Stimulated activated CD4-positive, alpha-beta T cell treated with anti-CD3 and anti-CD28 coated beads, Interleukin-15, amount 100 ng/mL, for 24 hours (primary cell): ENCODE results near the gene PPP2R3C.
"Not testable (repeated sequence)": the region's sequence is repeated elsewhere in the genome, so short reads cannot be mapped to it uniquely, and the experiment has no call there.

Experiments used
- DNase-seq: peaks from one replicate; pipeline ENCODE4 v3.0.0-alpha.2; 2020

PPP2R3C gene

DNA sequence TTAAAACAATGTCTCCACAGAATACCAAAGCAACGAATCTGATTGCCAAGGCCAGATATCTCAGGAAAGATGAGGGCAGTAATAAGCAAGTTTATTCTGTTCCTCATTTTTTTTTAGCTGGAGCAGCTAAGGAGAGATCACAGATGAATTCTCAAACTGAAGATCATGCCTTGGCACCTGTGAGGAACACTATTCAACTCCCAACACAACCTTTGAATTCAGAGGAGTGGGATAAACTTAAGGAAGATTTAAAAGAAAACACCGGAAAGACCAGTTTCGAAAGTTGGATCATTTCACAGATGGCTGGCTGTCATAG, 1.6 kb upstream of the PPP2R3C start:
- DNase-seq = no peak

DNA sequence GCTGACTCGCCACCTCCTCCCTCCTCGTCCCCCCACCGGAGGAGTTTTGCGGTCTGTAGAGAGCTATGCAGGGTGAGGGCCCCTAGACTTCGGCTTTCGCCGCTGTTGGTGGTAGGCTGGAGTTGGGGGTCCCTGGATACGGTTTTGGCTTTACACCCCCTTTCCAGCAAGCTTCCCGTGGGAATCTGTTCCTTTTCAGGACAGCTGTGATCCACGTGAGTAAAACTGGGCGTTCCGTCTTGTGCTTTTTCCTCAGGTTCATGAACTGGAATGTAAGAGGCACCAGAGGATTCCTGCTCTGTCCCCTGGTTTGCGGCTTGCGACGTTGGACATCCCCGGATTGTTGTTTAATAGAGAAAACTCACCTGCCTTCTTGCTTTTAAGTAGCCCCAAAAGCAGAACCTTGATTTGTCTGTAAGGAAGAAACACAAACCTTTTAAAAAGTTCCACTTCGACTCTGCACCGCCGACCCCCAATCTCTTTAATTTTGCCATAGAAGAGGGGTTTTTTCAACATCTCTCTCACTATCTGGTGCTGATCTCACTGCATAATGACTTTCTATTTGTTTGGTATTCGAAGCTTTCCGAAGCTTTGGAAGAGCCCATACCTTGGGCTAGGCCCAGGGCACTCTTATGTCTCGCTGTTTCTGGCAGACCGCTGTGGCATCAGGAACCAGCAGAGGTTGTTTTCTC, 1.1 kb upstream of the PPP2R3C start:
- peak; percentile 22 for DNase-seq

GRCh38 chr14:35121026-35121886, 534 bp downstream of the PPP2R3C start:
- peak; percentile 17 for DNase-seq

- DNase-seq = no peak
Observed at GRCh38 chr14:35117112-35117511, 4.7 kb downstream of the PPP2R3C start.

DNA sequence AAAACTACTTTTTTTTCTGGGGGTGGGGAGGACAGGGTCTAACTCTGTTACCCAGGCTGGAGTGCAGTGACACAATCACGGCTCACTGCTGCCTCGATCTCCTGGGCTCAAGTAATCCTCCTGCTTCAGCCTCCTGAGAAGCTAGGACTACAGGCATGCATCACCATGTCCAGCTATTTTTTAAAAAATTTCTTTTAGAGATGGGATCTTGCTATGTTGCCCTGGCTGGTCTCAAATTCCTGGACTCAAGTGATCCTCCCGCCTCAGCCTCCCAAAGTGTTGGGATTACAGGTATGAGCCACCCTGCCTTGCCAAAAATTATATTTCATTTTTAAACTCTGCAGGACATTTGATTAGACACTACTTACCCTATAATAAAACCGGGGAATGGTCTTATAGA, 5.5 kb downstream of the PPP2R3C start:
- DNase-seq = no peak

GRCh38 chr14:35114036-35114435, 7.8 kb downstream of the PPP2R3C start:
- DNase-seq = no peak

- DNase-seq = no peak
Observed at GRCh38 chr14:35113308-35113950, 8.4 kb downstream of the PPP2R3C start.

DNA sequence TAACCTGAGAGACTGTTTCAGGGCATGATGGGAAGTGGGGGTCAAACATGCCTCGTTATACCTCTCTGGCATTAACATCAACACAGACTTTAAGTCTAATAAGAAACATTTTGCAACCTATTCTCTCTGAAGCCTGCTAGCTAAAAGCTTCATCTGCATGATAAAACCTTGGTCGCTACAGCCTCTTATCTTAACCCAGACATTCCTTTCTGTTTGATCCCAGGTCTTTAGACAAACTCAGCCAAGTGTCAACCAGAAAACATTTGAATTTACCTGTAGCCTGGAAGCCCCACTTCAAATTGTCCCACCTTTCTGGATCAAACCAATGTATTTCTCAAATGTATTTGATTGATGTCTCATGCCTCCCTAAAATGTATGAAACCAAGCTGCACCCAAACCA, 9.1 kb downstream of the PPP2R3C start:
- DNase-seq = no peak

DNA sequence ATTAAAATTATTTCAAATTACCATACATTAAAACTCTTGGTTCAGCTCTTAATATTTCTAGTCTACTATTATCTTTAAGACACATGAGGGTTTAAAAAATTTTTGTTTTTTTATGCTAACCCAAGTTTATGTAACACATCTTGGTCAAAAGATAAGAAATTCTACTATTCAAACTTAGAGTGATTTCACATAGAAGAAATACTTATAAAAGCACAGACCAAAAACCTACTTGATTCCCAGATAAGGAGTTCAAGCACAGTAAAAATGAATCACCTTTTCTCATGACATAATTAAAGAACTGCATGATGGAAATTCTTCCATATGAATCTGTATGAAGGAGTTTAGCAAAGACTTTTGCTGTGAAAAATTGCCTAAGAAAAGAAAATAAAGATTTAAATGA, 13.9 kb downstream of the PPP2R3C start:
- DNase-seq = no peak

DNA sequence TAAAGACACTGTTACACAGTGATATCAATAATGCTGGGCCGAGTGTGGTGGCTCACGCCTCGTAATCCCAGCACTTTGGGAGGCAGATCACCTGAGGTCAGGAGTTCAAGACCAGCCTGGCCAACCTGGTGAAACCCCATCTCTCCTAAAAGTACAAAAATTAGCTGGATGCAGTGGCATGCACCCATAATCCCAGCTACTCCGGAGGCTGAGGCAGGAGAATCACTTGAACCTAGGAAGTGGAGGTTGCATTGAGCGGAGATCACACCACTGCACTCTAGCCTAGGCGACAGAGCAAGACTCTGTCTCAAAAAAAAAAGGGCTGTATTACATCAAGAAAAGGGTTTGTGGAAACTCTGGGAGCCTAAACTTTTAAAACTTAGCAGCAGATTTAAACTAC, 27.1 kb downstream of the PPP2R3C start:
- not testable (repeated sequence) for DNase-seq

DNA sequence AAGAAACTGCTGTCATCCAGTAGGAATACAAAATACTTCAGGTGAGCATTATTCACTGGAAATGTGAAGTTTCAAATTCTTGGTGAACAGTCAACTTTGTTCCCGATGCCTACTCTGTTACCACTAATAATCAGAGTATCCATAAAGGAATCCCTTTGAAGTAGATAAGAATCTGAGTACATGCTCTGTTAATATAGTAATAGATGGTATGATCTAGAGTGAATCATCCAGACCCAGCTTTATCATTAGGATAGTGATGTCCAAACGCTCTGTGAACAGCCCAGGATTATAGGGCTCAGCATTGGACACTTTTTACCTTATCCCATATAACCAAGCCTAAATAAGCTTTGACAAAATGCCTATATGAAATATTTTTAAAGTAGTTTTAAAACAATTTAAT, 33.3 kb downstream of the PPP2R3C start:
- no peak for DNase-seq

GRCh38 chr14:35085441-35085840, 36.3 kb downstream of the PPP2R3C start:
- no peak for DNase-seq

- DNase-seq = no peak
Observed at GRCh38 chr14:35083530-35084150, 38.1 kb downstream of the PPP2R3C start.

GRCh38 chr14:35079742-35080141, 42.0 kb downstream of the PPP2R3C start:
- no peak for DNase-seq

GRCh38 chr14:35078082-35078481, 43.7 kb downstream of the PPP2R3C start:
- DNase-seq = no peak

DNA sequence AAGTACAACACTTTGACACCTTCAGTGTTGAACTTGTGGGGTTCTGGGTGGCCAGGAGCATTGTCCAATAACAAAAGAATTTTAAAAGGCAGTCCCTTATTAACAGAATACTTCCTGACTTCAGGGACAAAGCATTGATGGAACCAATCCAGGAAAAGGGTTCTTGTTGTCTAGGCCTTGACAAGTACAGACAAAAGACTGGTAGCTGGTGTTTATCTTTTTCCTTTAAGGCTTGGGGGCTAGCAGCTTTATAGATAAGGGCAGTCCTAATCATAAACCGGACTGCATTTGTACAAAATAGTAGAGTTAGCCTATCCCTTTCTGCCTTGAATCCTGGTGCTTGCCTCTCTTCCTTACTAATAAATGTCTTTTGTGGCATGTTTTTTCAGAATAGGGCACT, 48.3 kb downstream of the PPP2R3C start:
- DNase-seq = no peak

GRCh38 chr14:35072226-35072625, 49.6 kb downstream of the PPP2R3C start:
- DNase-seq = no peak

DNA sequence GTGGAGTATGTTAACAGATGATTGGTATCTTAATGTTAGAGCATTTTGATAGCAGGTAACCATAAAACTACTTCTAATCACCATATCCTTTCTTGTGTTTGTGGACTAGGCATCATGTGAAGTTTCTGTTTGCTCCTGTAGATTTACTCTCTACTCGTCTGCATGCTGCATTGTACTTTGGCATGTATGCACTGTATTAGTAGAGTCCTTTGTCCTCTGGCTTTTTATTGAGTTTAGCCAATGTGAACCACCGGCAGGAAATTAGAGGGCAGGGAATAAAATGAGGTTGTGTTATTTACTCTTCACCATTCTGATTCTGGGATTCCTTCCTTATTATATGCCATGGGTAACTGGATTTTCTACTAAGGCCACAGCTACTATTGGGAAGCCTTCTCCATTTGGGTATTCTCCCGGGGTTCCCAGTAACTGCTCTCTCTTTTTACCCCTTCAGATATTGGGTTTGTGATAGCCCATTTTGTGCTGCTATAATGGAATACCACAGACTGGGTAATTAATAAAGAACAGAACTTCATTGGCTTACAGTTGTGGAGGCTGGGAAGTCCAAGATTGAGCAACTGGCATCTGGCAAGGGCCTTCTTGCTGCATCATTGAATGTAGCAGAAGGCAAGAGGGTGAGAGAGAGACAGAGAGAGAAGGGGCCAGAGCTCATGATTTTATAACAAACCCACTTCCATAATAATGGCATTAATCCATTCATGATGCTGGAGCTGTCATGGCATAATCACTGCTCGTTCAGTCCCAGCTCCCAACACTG, 53.4 kb downstream of the PPP2R3C start:
- DNase-seq = no peak

DNA sequence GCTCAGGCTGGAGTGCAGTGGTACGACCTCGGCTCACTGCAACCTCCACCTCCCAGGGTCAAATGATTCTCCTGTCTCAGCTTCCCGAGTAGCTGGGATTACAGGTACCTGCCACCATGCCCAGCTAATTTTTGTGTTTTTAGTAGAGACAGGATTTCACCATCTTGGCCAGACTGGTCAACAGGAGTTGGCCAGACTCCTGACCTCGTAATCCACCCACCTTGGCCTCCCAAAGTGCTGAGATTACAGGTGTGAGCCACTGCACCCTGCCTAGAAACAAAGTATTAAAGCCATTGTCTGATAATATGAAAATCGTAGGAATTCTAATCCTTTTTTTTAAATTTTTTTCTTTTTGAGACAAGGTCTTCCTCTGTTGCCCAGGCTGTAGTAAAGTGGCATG, 56.1 kb downstream of the PPP2R3C start:
- not testable (repeated sequence) for DNase-seq

- not testable (repeated sequence) for DNase-seq
Observed at GRCh38 chr14:35061113-35061791, 60.5 kb downstream of the PPP2R3C start.

DNA sequence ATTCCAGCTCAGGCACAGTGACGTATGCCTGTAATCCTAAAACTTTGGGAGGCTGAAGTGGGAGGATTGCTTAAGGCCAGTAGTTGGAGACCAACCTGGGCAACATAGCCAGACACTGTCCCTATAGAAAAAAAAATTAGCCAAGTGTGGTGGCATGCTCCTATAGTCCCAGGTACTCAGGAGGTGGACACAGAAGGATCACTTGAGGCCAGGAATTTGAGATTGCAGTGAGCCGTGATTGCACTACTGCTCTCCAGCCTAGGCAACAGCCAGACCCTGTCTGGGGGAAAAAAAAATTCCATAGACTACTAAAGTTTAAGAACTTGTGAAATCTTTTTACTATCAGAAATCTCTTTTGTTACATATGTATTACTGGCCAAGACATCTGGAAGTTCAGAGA, 69.2 kb downstream of the PPP2R3C start:
- DNase-seq = no peak

GRCh38 chr14:35051796-35052195, 70.0 kb downstream of the PPP2R3C start:
- no peak for DNase-seq
